Mucosa of gallbladder (tissue), 1 donor: ENCODE measurements around the gene FDXR. TPM values are rescaled to one million over a fixed set of nuclear protein-coding genes. Genes with fewer than 3 reads are reported as not detected.
A peak's percentile ranks its signal among the peaks of the same experiment; 100 is the strongest.
"Not testable (repeated sequence)": the region's sequence is repeated elsewhere in the genome, so short reads cannot be mapped to it uniquely, and the experiment has no call there.

Experiments
- DNase-seq: peaks from one replicate; pipeline ENCODE4 v3.0.0-alpha.2; 2020; ENCODE audit warnings: low spot score
- total RNA-seq: library from RNA; stranded (reverse); gene quantifications from one replicate; pipeline ENCODE4 v1.2.1, GENCODE V29; 2021
- donor health status: DM: no; HTN: no; CAD: no.

FDXR gene
- total RNA-seq, 1 donor from 2014 or later: 9.3 TPM

DNA sequence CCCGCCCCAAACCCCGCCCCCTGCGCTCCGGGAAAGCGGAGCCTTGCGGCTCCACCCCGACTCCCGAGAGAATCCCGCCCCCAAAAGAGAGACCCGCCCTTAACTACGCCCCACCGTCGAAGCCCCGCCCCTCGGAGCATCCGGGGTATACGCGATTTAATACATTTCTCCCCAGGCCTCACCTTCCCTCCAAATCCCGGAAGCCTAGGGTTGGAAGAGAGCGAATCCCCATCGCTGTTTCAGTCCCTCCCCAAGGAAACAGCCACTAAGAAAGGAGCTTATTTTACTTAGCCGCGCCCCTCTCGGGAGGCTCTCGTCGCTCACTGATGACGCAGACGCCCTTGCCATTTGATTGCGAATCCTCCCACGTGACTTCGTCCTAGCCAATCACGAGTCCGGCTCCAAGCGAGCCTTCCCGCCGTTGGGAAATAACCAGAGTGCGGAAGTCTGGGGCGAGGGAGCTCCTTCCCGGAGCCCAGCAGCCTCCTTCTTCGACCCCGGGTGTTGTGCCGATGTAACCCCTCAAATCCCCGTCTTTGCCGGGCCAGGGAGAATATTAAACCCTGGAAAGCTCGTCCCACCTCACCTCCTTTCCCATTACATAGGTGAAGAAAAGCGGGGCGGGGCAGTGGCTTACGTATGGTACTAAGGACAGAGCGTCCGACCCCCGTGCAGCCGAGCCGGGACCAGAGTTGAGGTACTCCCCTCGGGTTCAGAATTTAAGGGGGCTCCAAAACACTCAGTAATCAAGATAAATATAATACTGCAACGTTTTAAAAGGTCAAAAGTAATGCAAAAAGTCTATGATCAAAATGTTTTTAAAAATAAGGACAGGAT lies 461 bp upstream of the FDXR start:
- peak; percentile 100 for DNase-seq

DNA sequence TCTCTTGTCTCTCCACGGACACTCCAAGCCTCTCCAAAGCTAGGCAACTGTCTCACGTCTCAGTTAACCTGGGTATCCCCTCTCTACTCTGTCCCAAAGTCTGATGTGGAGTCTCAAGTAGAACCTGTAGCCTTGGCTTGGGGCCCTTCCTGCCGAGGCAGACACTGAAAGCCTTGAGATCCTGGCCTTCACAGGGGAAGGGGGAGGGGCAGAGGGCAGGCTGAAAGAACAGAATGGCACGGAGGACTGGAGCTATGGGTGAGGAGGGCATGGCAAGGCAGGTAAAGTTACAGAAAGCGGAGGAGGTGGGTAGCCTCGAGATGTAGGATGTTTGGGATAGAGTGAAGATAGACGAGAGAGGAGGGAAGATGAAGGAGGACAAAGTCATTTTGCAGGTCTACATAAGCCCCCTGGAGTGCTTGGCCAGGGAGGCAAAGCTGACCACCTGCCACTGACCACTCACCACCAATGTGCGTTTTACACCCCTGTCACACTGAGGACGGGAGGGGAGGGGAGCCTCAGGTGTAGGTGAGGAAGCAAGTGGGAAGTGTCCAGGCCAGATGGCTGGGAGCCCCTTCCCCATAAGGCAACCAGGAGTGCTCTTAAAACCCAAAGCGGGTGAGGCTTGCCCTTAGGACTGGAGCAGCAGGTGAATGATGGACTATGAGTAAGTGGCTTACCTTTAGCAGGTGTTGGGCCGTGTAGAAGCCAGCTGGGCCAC lies 1.3 kb downstream of the FDXR start:
- no peak for DNase-seq

DNA sequence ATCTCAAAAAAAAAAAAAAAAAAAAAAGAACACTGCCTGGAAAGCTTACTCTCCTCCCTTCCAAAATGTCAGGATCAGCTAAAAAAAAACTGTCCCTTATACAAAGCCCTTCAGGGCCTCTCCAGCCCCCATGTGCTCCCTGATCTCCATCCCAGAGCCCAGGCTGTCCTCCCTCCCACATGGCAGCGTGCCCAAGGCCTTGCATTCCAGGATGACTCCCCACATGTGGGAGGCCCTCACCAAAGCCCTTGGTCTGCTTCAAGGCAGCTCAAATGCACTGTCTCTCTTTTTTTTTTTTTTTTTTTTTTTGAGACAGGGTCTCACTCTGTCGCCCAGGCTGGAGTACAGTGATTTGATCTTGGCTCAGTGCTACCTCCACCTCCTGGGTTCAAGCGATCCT lies 2.3 kb downstream of the FDXR start:
- DNase-seq: no peak

DNA sequence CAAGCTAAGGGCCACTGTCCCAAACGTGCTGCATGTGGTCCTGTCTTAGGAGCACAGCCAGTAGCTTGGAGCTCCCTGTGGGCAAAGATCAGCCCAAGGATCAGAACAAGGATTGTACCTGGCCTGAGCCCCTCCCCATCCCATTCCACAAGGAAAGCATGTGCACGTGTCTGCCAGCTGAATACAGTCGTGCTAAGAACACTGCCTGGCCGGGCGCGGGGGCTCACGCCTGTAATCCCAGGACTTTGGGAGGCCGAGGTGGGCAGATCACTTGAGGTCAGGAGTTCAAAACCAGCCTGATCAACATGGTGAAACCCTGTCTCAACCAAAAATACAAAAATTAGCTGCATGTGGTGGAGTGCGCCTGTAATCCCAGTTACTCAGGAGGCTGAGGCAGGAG lies 2.8 kb downstream of the FDXR start:
- DNase-seq: not testable (repeated sequence)

DNA sequence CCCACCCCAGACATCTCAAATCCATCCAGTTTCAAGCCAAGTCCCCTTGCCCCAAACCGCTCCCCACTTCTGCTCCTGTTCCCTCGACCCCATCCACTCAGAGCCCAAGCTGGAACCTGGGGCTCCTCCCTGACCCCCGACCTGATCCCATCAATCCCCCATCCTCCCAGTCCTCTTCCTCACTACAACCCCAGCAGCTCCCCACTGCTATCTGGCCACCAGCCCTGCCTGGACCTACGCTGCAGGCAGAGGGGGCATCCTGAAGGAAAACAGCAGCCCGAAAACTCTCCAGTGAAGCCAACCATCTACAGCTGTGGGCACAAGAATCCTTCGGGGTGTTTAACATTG lies 3.9 kb downstream of the FDXR start:
- DNase-seq: no peak

DNA sequence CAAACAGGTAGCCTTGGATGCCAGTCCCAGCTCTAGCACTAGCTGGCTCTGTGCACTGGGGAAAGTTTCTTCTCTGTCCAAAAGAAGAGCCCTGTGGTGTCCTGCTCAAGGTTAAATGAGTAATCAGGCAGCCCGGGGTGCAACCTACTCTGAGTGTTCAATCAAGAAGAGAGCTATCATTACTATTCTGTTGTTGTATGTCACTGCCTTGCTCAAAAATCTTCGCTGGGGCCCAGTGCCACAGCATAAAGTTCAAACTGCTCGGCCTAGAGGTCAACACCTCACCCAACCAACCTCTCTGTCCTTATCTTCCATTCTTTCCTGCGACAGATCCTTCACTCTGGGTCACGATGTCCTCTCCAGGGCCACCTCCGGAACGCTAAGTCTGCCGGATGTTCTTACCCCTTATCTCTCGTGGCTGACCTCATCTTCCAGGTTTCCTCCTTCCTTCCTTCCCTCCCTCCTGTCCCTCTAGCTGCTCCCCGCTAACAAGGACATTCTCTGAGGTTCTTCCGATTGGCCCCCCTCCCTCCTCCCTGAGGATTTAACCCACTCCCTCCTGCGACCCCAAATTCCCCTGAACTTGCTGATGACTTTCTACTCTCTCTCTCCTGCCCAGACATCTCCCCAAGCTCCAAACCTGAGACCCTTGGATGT lies 4.4 kb downstream of the FDXR start:
- no peak for DNase-seq

DNA sequence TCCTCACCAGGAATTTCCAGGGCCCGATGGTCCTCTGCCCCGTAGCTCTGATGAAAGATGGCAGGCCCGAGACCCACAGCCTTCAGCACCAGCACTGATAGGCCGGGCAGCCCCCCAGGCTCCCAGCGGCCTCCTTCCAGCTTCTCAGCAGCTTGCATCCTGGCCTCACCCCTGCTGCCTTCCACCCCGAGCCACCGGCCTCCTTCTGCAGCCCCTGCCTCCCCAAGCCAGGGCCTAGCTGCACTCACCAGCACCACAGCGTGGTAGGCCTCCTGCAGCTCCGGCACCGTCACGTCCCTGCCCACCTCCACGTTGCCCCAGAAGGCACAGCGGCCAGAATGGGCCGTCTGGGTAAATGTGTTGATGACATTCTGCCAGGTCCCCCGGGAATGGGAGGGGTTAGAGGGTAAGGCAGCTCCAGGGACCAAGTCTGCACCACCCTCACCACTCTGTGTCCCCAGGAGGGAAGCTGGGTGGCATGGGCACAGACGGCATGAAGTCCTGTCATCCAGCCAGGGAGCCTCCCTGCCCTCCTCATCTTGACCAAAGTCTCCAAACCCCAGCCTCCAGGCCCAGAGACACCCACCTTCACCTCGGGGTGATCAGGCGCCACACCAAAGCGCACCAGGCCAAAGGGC lies 6.5 kb downstream of the FDXR start:
- no peak for DNase-seq

DNA sequence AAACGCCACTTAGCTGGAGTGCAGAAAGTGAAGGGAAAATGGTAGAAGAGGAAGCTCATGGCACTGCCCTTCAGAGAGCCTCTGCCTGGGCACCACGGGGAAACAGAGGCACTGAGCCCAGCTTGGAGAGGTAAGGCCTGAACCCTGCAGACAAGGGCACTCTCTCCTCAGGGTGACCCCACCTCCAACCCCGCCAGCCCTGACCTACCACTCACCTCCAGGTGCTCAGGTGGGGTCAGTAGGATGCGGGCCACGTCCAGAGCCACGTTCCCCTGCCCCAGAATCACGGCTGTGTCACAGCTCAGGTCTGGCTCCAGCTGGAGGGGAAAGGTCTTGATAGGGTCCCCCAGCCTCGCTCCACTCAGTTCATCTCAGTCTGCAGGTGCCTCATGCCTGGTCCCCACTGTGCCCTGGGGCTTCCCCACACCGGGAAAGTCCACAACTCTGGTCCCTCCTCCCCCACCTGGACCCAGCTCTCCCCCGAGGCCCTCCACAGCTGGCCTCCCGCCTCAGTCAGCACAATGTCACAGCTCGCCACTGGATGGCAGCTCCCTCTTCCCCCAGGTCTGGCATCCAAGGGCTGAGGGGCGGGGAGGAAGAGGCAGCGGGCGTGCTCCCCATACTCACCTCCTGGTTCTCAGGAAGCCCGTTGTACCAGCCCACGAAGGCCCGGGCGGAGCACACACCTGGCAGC lies 7.1 kb downstream of the FDXR start:
- DNase-seq: no peak

DNA sequence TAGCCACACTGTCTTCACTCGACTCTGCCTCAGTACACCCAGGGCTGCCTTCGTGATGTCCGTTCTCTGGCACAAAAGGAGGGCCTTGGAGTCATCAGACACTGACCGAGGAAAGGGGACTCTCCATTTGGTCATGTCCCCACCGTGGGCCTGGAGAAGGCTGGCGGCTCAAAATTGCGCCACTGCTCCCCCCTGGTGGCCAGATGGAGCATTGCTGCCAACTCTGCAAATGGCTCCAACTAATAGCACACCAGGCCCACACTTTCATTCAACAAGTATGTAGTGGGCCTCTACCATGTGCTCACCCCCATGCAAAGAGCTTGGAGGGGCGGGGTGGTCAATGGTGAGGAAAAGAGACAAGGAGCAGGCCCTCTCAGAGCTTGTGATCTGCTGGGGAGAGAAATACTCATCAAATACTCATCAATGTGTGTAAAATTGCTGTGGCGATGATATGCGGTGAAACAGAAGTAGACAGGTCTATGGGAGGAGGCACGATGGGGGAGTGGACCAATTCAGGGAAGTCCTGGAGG lies 7.9 kb downstream of the FDXR start:
- DNase-seq: peak; percentile 77

DNA sequence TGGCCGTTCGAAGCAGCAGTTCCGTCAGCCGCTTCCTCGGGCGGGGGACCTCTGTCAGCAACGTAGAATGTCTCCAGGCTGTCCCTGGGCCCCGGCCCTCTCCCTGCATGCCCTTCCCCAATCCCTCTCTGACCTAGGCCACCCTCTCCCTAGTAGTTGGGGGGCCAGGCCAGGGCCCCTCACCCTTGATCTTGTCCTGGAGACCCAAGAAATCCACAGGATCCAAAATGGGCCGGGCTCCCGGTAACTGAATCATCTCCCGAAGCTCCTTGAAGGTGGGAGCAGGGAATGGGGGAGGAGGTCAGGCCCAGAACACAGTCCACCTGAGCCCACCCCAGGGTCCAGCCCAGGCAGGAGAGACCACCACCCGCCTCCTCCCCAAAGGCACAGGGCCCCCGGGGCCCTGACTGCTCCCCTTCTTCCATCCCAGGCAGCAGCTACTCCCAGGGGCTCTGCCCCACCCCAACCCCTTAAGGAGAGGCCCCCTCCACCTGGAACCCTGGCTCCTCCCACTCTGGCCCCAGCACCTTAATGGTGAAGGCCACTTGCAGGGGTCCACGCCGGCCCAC lies 8.4 kb downstream of the FDXR start:
- no peak for DNase-seq

DNA sequence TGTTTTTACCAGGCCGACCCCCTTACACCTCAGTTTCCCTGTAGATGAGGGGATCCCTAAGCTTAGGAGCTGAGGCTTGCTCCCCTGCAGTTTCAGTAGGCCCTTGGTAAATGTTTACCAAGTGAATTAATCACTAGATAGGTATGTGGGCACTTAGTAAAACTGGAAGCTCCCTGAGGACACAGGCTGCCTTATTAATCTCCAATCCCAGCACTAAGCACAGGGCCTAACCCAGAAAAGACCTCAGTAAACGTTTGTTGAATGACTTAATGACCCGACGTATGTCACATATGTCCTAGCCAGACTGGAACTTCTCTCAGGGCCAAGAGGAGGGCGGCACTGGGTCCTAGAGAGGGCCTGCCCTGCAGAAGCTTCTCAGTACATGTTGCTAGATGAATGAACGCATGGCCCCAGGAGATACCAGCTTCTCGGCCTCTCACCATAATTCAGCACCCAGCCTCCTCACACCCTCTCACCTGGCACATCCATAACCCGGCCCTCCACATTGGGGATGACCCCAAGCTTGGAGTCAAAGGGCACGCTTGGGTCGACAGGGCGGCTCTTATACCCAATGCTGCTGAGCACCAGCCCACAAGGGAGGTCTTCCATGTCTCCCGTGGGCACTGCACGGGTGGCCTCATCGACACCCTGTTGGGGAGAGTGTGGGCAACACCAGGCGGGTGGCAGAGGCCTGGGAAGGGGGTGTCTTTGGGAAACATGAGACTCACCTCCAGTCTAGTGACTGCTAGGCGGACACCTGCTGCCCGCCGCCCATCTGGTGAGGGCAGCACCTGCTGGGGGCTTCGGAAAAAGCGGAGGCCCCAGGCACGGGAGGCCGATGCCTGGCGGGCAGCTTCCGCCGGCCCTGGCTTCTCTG lies 9.1 kb downstream of the FDXR start:
- DNase-seq: no peak

DNA sequence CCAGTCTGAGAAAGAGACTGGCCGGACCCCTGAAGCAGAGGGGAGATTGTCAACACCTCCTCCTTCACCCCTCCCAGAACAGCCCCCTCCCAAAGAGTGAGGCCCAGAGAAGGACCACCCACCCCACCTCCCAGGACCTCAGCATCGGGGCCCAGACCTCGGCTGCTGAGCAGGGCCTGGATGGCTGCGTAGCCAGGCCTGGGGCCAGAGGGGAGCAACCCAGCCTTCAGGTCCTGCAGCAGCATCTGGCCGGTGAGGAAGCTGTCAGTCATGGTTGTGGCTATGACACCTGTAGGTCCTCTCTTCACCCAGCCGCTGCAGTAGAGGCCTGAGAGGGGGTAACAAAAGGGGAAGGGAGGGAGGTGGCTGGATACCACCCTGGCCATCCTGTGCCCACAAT lies 9.9 kb downstream of the FDXR start:
- no peak for DNase-seq

DNA sequence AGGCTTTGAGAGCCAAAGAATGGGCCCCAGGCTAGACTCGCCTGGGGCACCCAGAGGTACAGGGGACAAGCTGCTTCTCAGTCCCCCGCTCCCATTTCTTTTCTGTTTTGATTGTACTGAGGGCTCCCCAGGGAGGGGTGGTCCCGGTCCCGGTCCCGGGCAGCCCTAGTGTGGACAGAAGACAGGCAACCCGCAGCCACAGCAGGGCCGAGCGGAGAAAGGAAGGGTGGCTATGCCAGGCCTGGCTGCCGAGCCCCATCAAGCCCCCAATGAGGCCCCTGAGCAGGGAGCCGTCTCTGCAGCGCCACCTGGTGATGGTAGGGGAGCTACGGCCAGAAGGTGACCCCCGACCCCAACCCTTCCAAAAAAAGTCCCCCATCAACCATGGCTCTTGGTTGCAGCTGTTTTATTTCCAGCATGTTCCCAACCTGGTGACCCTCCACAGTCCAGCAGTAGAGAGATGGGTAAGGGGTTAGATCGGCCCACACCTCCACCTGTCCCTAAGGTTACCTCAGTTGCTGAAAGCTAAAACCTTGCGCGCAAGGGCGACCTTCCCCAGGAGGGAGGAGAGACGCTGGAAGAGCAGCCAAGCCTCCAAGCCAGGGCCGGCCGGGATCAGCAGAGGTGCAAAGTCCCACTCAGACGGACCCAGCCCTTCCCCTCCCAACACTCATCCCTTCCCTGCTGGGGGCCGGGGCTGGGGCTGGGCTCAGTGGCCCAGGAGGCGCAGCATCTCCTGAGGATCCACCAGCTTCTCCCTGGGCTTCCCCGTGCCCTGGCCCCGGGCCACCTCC lies 10.5 kb downstream of the FDXR start:
- peak; percentile 46 for DNase-seq

DNA sequence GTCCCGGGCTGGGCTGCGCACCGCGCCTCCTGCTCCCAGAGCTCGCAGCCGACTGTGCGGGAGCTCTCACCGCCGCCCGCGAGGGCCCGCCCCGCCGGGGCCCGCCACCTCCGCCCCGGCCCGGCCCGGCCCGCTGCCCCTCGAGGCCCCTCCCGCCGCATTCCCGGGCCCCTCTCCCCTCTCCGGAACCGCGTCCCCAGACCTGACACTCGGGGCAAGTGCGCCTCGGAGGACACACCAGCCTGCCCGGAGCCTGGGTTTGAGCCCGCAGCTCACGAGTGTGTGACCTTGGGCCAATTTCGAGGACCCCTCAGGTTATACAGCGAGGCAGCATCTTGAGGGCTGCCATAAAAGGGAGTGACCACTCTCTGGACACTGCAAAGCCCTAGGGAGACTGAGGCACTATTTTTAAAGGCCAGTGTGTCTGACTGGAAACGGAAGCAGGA lies 11.1 kb downstream of the FDXR start:
- DNase-seq: no peak

DNA sequence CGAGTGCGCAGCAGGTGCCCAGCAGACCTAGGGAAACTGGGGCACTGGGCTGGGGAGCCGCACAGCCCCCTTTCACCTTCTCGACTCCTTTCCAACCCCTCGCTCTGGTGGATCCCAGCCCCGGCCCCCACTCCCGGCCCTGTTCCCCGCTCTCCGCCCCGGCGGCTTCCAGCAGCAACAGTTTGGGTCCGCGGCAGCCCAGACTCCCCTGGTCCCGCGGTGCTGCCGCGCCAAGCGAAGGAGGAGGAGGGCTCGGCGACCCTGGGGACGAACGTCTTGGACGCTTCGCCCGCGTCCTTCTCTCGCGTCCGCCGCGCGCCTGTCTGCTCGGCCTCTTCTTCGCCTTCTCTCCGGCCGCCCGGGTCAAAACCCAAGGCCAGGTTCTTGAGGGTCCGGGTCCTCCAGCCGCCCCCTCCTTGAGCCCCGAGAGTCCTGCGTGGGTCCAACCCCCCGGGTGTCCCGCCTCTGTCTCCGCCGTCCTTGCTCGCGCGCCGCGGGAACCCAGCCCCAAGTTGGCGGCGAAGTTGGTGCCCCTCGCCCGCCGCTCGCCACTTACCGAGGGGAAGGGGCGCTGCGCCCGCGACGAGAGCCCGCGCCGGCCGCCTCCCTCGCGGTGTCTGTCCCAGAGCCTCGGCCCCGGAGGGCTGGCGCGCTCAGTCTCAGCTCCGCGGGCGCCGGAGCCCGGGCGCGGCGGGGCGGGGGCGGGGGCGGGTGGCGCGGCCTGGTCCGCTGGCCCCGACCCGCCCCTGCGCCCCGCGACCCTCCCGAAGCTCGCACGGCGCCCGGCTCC lies 11.7 kb downstream of the FDXR start:
- no peak for DNase-seq

DNA sequence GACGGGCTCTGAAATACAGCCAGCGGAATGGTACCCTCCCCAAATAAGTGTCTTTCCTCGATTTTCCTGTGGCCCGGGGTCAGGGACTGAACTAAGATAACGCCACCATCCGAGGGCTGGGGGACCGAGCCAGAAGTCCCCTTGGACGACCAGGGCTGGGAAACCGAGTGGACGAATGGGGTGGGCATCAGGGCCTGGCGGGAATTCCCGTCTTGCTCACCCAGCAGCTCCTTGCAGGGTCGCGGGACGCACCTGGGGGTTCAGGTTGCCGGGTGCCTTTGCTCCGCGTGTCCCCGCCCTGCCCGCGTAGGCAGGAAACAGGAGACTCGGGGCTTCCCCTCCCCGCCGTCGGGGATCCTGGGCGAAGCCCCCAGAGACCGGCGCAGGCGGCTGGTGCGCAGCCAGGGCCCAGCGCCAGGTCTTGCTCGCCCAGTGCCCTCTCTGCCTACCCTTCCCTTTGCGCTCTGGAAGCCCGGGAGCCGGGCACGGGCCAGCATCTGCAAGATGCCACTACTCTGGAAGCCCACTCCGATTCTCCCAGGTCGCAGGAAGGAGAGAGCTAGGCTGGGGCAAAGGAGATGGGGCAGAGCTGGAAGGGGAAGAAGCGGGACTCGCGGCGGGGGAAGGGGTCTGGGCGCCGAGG lies 12.4 kb downstream of the FDXR start:
- no peak for DNase-seq

DNA sequence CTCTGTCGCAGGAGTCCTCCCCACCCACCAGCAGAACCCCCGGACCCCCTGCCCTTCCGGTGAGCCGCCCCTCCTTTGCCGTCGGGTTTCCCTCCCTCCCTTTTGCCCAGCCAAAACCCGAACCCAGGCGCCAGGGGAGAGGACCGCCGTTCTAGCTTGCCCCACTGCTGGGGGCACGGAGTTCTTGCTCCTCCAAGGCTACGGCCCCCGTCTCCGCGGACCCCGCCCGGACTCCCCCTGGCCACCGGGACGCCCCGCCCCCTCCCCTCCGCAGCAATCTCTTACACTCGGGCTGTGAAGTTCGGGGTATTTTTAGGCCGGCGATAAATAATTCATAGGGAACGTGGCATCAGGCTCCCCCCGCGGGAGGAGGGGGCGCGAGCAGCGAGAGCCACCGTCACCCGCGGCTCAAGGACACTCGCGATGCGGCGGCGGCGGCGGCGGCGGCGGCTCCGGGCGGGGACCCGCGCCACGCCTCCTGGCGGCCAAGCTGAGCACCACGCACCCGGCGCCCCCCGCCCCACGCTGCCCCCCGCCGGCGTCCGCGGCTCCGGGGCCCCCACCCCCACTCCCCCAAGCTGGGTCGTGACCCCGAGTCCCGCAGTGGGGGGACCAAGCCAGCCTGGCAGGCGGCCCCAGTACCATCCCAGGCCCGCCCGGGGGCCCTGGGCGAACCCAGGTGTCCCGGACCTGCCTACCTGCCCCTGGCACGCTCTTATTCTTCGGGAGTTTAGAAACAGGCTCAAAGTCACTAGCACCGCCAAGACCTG lies 13.2 kb downstream of the FDXR start, which contains the start of gene GRIN2C:
Gene GRIN2C, minus strand, starts transcription at position 427 of the 770 bp plus-strand sequence. CDS start 4,793 bp downstream, outside the sequence.
- DNase-seq: no peak
